Cardiac muscle cell (in vitro differentiated cells and primary cell): ENCODE measurements around the gene PRAMEF7. TPM values are rescaled to one million over a fixed set of nuclear protein-coding genes. Genes with fewer than 3 reads are reported as not detected.
"Not testable (repeated sequence)": the region's sequence is repeated elsewhere in the genome, so short reads cannot be mapped to it uniquely, and the experiment has no call there.

Source experiments
- DNase-seq, 2 donors: peaks; one replicate each; pipeline versions ENCODE4 v3.0.0 to v3.0.0-alpha.2; 2010 to 2017; ENCODE audit warnings: low read depth in 1 of 2, low spot score in 1 of 2
- H3K27ac ChIP-seq: fragments of 200-600 bp; sonication (generic); 2 replicates; pipeline ENCODE4 v1.5.1; 2016
- H3K27me3 ChIP-seq: fragments of 200-600 bp; sonication (generic); 2 replicates; pipeline ENCODE4 v1.6.0; 2016; ENCODE audit warnings: control low read depth
- H3K36me3 ChIP-seq: fragments of 200-600 bp; sonication (generic); 2 replicates; pipeline ENCODE4 v1.5.1; 2016; ENCODE audit warnings: control low read depth
- H3K4me1 ChIP-seq: fragments of 200-600 bp; sonication (generic); 2 replicates; pipeline ENCODE4 v1.8.1; 2017; ENCODE audit warnings: low read depth, mild to moderate bottlenecking, mixed run types
- H3K4me3 ChIP-seq: fragments of 200-600 bp; sonication (generic); 2 replicates; pipeline ENCODE4 v1.5.1; 2016; ENCODE audit warnings: mild to moderate bottlenecking
- H3K9me3 ChIP-seq: fragments of 200-600 bp; sonication (generic); 2 replicates; pipeline ENCODE4 v1.5.1; 2017; ENCODE audit warnings: low read depth, mild to moderate bottlenecking, control low read depth
- polyA plus RNA-seq: library from polyadenylated mRNA; unstranded; fragments of >200 nt; fragmentation: Nextera tagmentation; extraction: Ambion mirVana; gene quantifications from 2 replicates; pipeline ENCODE4 v1.2.1, GENCODE V29; 2016
- total RNA-seq: library from RNA; depleted of rRNA; stranded (reverse); fragments of >200 nt; gene quantifications from 2 replicates; pipeline ENCODE4 v1.2.3, GENCODE V29; 2016

PRAMEF7 gene
- total RNA-seq (not detected in 2 replicates), polyA plus RNA-seq (not detected in 2 replicates)

GRCh38 chr1:12916310-12916709 is at the start of gene PRAMEF7:
TSS of gene PRAMEF7 (plus strand) at chr1:12916610. CDS start at chr1:12917693, 1,083 bp downstream.
- DNase-seq, H3K9me3 ChIP-seq, H3K4me3 ChIP-seq, H3K36me3 ChIP-seq, H3K27ac ChIP-seq, H3K4me1 ChIP-seq, H3K27me3 ChIP-seq: not testable (repeated sequence)

GRCh38 chr1:12878453-12878852 is 38.0 kb upstream of the PRAMEF7 start:
- not testable (repeated sequence) for H3K4me3 ChIP-seq, DNase-seq, H3K27ac ChIP-seq, H3K4me1 ChIP-seq, H3K9me3 ChIP-seq, H3K27me3 ChIP-seq, H3K36me3 ChIP-seq

GRCh38 chr1:12886101-12886500 is 30.3 kb upstream of the PRAMEF7 start, which contains the start of gene PRAMEF4:
TSS of gene PRAMEF4 (minus strand) at chr1:12886201. CDS start at chr1:12883394, 2,807 bp downstream.
- DNase-seq, H3K27me3 ChIP-seq, H3K4me3 ChIP-seq, H3K36me3 ChIP-seq, H3K9me3 ChIP-seq, H3K27ac ChIP-seq, H3K4me1 ChIP-seq: not testable (repeated sequence)

- not testable (repeated sequence) for H3K36me3 ChIP-seq, H3K9me3 ChIP-seq, H3K27ac ChIP-seq, H3K4me1 ChIP-seq, DNase-seq, H3K27me3 ChIP-seq, H3K4me3 ChIP-seq
Observed at GRCh38 chr1:12898170-12898569, 18.2 kb upstream of the PRAMEF7 start, which contains the start of gene PRAMEF10. TSS of gene PRAMEF10 (minus strand) at chr1:12898270. CDS start at chr1:12895847, 2,423 bp downstream.

GRCh38 chr1:12899186-12899585 is 17.2 kb upstream of the PRAMEF7 start:
- not testable (repeated sequence) for H3K27me3 ChIP-seq, H3K4me3 ChIP-seq, H3K27ac ChIP-seq, H3K9me3 ChIP-seq, H3K36me3 ChIP-seq, DNase-seq, H3K4me1 ChIP-seq

GRCh38 chr1:12903793-12904572 is 12.4 kb upstream of the PRAMEF7 start:
- not testable (repeated sequence) for H3K9me3 ChIP-seq, DNase-seq, H3K27me3 ChIP-seq, H3K27ac ChIP-seq, H3K4me1 ChIP-seq, H3K36me3 ChIP-seq, H3K4me3 ChIP-seq

- not testable (repeated sequence) for H3K27me3 ChIP-seq, H3K36me3 ChIP-seq, H3K27ac ChIP-seq, H3K4me3 ChIP-seq, H3K4me1 ChIP-seq, H3K9me3 ChIP-seq, DNase-seq
Observed at GRCh38 chr1:12921749-12922148, 5.3 kb downstream of the PRAMEF7 start.

GRCh38 chr1:12924368-12924767 is 8.0 kb downstream of the PRAMEF7 start:
- not testable (repeated sequence) for H3K36me3 ChIP-seq, DNase-seq, H3K9me3 ChIP-seq, H3K27me3 ChIP-seq, H3K4me3 ChIP-seq, H3K27ac ChIP-seq, H3K4me1 ChIP-seq

- not testable (repeated sequence) for H3K27ac ChIP-seq, H3K27me3 ChIP-seq, H3K36me3 ChIP-seq, H3K4me1 ChIP-seq, H3K9me3 ChIP-seq, DNase-seq, H3K4me3 ChIP-seq
Observed at GRCh38 chr1:12947480-12947879, 31.1 kb downstream of the PRAMEF7 start, which contains the start of gene PRAMEF6. TSS of gene PRAMEF6 (minus strand) at chr1:12947580. CDS start at chr1:12942518, 5,062 bp downstream.

Other genes with a start within 250 kb of the PRAMEF7 start
- not detected in 2 replicates for gene AADACL3, start 200.5 kb upstream of the PRAMEF7 start, total RNA-seq
- gene AADACL3, start 200.5 kb upstream of the PRAMEF7 start, polyA plus RNA-seq, result not detected in 2 replicates
- not detected in 2 replicates for gene CFAP107, start 170.4 kb upstream of the PRAMEF7 start, total RNA-seq
- not detected in 2 replicates for gene CFAP107, start 170.4 kb upstream of the PRAMEF7 start, polyA plus RNA-seq
- gene PRAMEF12, start 142.9 kb upstream of the PRAMEF7 start, total RNA-seq, result not detected in 2 replicates
- gene PRAMEF12, start 142.9 kb upstream of the PRAMEF7 start, polyA plus RNA-seq, result not detected in 2 replicates
- not detected in 2 replicates for gene PRAMEF1, start 125.2 kb upstream of the PRAMEF7 start, total RNA-seq
- gene PRAMEF1, start 125.2 kb upstream of the PRAMEF7 start, polyA plus RNA-seq, result not detected in 2 replicates
- gene PRAMEF11, start 85.2 kb upstream of the PRAMEF7 start, total RNA-seq, result not detected in 2 replicates
- gene PRAMEF11, start 85.2 kb upstream of the PRAMEF7 start, polyA plus RNA-seq, result not detected in 2 replicates
- not detected in 2 replicates for gene HNRNPCL1, start 67.9 kb upstream of the PRAMEF7 start, total RNA-seq
- not detected in 2 replicates for gene HNRNPCL1, start 67.9 kb upstream of the PRAMEF7 start, polyA plus RNA-seq
- not detected in 2 replicates for gene PRAMEF2, start 59.5 kb upstream of the PRAMEF7 start, total RNA-seq
- gene PRAMEF2, start 59.5 kb upstream of the PRAMEF7 start, polyA plus RNA-seq, result not detected in 2 replicates
- gene PRAMEF4, start 30.4 kb upstream of the PRAMEF7 start, total RNA-seq, result not detected in 2 replicates
- gene PRAMEF4, start 30.4 kb upstream of the PRAMEF7 start, polyA plus RNA-seq, result not detected in 2 replicates
- gene PRAMEF10, start 18.3 kb upstream of the PRAMEF7 start, total RNA-seq, result not detected in 2 replicates
- not detected in 2 replicates for gene PRAMEF10, start 18.3 kb upstream of the PRAMEF7 start, polyA plus RNA-seq
- gene PRAMEF6, start 31.0 kb downstream of the PRAMEF7 start, total RNA-seq, result not detected in 2 replicates
- not detected in 2 replicates for gene PRAMEF6, start 31.0 kb downstream of the PRAMEF7 start, polyA plus RNA-seq
- gene PRAMEF27, start 140.0 kb downstream of the PRAMEF7 start, total RNA-seq, result not detected in 2 replicates
- not detected in 2 replicates for gene PRAMEF27, start 140.0 kb downstream of the PRAMEF7 start, polyA plus RNA-seq
- not detected in 2 replicates for gene HNRNPCL3, start 144.2 kb downstream of the PRAMEF7 start, total RNA-seq
- gene HNRNPCL3, start 144.2 kb downstream of the PRAMEF7 start, polyA plus RNA-seq, result not detected in 2 replicates
- not detected in 2 replicates for gene PRAMEF25, start 154.2 kb downstream of the PRAMEF7 start, total RNA-seq
- not detected in 2 replicates for gene PRAMEF25, start 154.2 kb downstream of the PRAMEF7 start, polyA plus RNA-seq
- not detected in 2 replicates for gene HNRNPCL2, start 200.2 kb downstream of the PRAMEF7 start, total RNA-seq
- not detected in 2 replicates for gene HNRNPCL2, start 200.2 kb downstream of the PRAMEF7 start, polyA plus RNA-seq
- gene PRAMEF26, start 239.4 kb downstream of the PRAMEF7 start, total RNA-seq, result not detected in 2 replicates
- not detected in 2 replicates for gene PRAMEF26, start 239.4 kb downstream of the PRAMEF7 start, polyA plus RNA-seq
- not detected in 2 replicates for gene HNRNPCL4, start 249.0 kb downstream of the PRAMEF7 start, total RNA-seq
- not detected in 2 replicates for gene HNRNPCL4, start 249.0 kb downstream of the PRAMEF7 start, polyA plus RNA-seq